NCI-H524 treated with DMSO at 0.1 percent for 48 hours (cell line): Measurements from ENCODE around the gene NDUFV1.
"Not testable (repeated sequence)": the region's sequence is repeated elsewhere in the genome, so short reads cannot be mapped to it uniquely, and the experiment has no call there.

Experiments
- DNase-seq: peaks from one replicate; lab custom pipeline; 2025; lab: John Stamatoyannopoulos, UW

Gene NDUFV1

DNA sequence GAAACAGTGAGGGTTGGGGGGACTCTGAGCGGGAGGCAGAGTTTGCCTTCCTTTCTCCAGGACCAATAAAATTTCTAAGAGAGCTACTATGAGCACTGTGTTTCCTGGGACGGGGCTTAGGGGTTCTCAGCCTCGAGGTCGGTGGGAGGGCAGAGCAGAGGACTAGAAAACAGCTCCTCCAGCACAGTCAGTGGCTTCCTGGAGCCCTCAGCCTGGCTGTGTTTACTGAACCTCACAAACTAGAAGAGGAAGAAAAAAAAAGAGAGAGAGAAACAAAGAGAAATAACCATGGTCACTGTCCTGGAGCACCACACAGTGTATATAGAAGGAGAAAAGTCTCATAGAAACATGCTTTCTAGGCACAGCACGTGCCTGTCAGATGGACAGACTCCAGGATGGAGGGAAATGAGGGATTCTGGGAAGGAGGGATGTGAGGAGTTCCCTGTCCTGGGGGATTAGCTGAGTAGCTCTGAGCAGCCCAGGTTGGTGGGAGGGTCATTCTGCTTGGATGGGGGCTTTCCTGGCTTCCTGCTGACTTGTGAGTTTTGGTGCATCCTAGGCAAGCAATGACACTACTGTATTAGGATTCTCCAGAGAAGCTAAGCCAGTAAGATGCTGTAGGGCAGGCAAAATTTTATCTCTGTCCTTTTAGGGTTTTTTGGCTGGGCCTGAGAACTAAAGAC lies 20.0 kb upstream of the NDUFV1 start:
- no peak for DNase-seq

DNA sequence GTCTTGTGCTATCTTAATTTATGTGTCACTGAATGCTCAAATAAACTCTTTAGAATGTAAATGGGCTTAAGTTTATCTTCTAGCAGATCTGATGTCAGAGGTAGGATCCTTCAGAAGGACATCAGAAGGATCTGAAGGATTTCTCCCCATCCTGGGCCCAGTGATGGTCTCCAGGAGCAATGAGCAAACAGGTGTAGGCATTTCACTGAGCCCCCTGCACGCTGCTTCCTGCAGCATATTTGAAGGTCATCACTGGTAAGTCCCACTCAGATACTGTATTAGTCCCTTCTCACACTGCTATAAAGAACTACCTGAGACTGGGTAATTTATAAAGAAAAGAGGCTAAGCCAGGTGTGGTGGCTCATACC lies 18.6 kb upstream of the NDUFV1 start:
- DNase-seq: no peak

DNA sequence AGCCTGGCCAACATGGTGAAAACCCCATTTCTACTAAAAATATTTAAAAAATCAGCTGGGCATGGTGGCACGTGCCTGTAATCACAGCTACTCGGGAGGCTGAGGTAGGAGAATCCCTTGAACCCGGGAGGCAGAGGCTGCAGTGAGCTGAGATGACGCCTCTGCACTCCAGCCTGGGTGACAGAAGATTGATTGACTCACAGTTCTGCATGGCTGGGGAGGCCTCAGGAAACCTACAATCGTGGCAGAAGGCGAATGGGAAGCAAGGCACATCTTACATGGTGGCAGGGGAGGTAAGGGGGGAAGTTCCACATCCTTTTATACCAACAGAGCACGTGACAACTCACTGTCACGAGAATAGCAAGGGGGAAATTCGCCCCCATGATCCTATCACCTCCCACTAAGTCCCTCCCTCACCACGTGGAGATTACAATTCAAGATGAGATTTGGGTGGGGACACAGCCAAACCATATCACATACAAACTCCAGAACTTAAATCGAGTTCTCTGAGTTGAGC lies 17.8 kb upstream of the NDUFV1 start:
- not testable (repeated sequence) for DNase-seq

GRCh38 chr11:67592880-67593564 lies 13.7 kb upstream of the NDUFV1 start:
- no peak for DNase-seq

- no peak for DNase-seq
Measured at GRCh38 chr11:67593565-67593905, 13.2 kb upstream of the NDUFV1 start.

DNA sequence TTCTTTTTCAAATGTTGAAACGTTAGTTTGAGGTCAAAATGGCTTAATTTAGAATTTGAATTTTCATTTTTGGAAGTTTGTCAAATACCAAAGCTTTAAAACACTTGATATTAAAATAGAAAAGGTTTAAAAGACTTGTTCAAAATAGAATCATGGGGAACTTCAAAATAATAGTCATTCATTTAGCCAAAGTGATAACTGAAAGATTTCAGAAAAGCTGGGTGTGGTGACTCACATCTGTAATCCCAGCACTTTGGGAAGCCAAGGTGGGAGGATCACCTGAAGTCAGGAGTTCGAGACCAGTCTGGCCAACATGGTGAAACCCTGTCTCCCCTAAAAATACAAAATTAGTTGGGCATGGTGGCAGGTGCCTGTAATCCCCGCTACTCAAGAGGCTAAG lies 12.3 kb upstream of the NDUFV1 start:
- DNase-seq: no peak

DNA sequence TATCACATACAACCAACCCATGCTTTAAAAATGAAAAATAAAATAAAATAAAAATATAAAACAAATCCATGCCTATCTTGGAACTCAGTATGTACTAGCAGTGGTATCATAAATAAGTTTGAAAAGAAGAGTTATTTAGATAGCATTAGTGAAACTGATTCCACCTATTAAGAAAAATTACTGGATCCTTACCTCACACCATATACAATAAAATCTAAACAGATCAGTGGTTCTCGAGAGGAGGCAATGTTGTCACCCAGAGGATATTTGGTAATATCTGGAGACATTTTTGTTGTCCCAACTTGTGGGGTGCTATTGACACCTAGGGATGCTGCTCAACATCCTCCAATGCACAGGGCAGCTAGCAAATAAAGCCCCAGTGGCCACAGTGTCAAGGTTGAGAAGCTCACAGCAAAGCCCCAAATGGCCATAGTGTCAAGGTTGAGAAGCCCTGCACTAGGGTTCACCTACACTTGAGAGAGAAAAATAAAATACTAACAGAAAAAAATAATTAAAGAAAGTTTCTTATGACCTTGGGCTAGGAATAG lies 9.9 kb upstream of the NDUFV1 start:
- no peak for DNase-seq

GRCh38 chr11:67597458-67597857 lies 9.3 kb upstream of the NDUFV1 start:
- not testable (repeated sequence) for DNase-seq

DNA sequence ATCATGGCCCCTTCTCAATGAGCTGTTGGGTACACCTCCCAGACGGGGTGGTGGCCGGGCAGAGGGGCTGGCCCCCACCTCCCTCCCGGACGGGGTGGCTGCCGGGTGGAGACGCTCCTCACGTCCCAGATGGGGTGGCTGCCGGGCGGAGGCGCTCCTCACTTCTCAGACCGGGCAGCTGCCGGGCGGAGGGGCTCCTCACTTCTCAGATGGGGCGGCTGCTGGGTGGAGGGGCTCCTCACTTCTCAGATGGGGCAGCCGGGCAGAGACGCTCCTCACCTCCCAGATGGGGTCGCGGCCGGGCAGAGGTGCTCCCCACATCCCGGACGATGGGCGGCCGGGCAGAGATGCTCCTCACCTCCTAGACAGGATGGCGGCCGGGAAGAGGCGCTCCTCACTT lies 8.8 kb upstream of the NDUFV1 start:
- not testable (repeated sequence) for DNase-seq

DNA sequence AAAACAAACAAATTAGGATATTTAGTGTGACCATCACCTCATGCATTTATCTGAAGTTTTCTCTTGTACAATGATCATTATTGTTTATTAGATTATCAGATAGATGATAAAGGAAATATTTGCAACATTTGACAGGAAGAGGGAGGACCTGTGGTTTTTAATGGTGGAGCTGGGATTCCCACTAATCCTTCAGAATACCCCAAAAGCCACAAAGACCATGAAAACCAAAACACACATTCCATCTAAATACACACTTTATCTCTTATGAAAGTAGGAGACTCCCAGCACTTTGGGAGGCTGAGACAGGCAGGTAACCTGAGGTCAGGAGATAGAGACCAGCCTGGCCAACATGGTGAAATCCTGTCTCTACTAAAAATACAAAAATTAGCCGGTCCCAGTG lies 7.6 kb upstream of the NDUFV1 start:
- DNase-seq: no peak

- no peak for DNase-seq
Measured at GRCh38 chr11:67600324-67601029, 6.3 kb upstream of the NDUFV1 start.

DNA sequence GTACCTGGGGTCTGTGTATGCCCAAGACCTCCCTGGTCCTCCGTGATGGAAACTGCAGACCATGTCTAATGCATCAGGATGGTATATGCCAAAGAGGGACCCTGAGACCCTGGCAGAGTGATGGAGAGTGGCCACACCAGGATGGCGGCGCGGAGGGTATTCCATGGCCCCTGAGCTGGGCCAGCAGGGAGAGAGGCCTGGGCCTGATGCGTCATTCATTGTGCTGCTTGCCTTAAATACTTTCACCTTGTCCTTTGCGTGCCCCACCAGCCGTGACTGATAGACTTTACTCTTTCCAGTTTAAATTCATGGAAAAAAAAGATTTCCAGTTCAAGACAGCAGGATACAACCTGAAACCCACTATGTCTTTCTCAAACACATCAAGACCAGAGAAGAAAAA lies 5.6 kb upstream of the NDUFV1 start:
- no peak for DNase-seq

GRCh38 chr11:67604119-67604518 lies 2.6 kb upstream of the NDUFV1 start:
- not testable (repeated sequence) for DNase-seq

DNA sequence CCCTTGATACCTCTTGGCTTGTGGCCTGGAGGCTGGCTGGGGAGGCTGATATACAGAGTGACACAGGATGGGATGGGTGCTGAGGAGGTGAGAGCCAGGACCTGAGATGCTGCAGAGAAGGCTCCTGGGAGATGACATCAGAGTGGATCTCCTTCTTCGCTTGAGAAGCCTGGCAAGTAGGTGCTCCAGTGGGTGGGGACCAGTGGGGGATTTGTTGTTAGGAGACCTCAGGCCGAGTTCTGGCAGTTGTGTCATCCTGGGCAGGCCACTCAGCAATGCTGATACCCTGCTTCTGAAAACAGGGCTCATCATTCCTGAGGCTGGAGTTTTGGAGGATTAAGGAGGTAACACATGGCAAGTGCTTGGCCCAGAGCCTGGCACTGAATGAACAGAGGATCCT lies 1.9 kb upstream of the NDUFV1 start:
- peak; percentile 46 for DNase-seq

DNA sequence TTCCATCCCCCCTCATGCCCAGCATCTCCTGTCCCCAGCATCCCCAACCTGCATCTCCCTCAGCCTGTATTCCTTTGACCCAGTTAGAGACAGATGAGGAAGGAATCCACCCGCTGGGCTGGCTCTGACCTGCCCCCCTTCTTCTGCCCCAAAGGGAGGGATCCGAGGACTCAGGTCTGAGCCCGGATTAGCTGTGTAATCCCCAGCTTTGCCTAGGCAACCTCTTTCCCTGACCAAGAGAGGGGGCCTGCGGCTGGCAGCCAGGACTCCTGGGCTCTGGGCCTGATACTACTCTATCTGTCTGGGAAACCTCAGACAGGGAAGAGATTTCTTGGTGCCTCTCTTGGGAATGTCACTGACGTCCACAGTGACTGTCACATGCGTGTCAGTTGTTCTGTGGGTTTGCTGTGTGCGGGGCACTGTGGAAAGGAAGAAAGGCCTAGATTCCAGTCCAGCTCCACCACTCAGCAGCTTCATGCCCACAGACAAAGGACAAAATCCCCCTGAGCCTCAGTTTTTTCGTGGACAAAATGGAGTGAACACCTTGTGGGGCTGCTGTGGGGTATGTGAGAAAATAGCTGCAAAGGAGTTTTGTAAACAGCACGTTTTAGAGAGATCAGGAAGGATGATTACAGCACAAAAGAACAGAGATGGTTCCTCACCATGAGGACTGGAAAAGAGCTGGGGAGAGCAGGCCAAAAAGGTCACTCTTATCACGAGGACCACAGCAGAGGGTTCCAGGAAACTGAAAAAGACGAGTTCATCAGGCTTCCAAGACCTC lies 1.3 kb upstream of the NDUFV1 start:
- peak; percentile 46 for DNase-seq

DNA sequence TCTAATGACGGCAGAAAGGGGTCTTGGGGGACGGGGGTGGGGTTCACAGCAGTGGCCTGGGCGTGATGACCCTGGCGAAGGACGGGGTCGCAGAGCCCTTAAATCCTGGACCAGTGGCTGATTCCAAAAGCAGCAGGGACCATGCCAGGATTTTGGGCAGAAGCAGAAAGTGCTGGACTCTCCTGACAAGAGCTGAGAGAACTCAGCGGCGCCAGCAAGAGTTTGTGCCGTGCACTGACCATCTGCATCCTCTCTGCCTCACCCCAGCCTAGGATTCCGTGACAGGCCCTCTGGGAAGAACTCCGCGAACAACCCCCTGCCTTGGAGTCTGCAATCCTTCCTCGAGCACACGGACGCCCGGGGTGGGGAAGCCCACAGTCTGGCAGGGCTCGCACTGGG lies 644 bp upstream of the NDUFV1 start:
- DNase-seq: no peak

DNA sequence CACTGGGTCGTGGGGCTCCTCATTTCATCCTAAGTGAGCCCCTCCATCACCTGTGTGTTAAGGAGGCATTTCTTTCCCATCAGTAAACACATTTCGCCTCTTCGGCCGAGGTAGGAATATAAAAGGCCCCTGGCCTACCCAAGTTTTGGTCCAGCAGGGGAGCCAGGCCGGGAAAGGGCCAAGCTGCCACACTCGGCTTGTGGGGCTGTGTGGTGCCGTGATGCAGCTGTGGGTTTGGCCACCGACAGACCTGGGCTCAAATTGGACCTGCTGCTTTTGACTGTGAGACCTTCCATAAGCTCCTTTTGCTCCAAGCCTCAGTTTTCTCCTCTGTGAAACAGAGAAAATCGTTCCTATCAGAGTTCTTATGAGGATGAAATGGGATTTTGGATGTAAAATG lies 771 bp downstream of the NDUFV1 start:
- no peak for DNase-seq

DNA sequence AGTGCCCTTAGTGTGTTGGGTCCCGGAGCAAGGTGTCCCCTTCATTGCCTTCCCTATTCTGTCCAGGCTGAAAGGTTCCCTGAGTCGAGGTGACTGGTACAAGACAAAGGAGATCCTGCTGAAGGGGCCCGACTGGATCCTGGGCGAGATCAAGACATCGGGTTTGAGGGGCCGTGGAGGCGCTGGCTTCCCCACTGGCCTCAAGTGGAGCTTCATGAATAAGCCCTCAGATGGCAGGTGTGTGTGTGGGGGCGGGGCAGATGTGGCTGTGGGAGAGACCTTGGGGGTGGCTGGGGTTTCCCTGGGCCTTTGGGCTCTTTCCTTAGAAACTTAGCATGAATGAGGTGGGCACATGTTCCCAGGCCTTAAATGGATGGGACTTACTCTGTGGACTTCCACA lies 1.8 kb downstream of the NDUFV1 start:
- DNase-seq: no peak

- DNase-seq: no peak
Measured at GRCh38 chr11:67609316-67609715, 2.6 kb downstream of the NDUFV1 start.

- DNase-seq: no peak
Measured at GRCh38 chr11:67610302-67610868, 3.6 kb downstream of the NDUFV1 start.

GRCh38 chr11:67611165-67611564 lies 4.4 kb downstream of the NDUFV1 start:
- no peak for DNase-seq
